Panc1 (cell line): Measurements from ENCODE around the gene CIB2. TPM values are rescaled to one million over a fixed set of nuclear protein-coding genes. Genes with fewer than 3 reads are reported as not detected.

Source experiments
- ATAC-seq: fragments of 200-7000 bp; cut with Tn5 transposase; 2 replicates; pipeline ENCODE4 v1.9.1; 2020; ENCODE audit warnings: mild to moderate bottlenecking, moderate library complexity
- BruUV-seq: library from RNA; stranded (reverse); fragments of 400-500 nt; replicated peaks from 2 replicates; lab custom pipeline; 2021; lab: Mats Ljungman, UMichigan
- CTCF ChIA-PET: fragments of 300-600 bp; sonication (Branson Sonifier 250); formaldehyde crosslinking; loops from one replicate; lab custom pipeline; 2022; ENCODE audit warnings: antibody characterized with exemption; lab: Charles Lee
- POLR2A ChIA-PET: fragments of 300-600 bp; sonication (Branson Sonifier 250); formaldehyde crosslinking; loops from one replicate; lab custom pipeline; 2022; ENCODE audit warnings: antibody characterized with exemption; lab: Charles Lee
- DNase-seq: peaks from one replicate; pipeline ENCODE4 v3.0.0-alpha.2; 2010; ENCODE audit warnings: low read depth, low spot score
- H3K27ac ChIP-seq: 2 replicates; pipeline ENCODE4 v1.5.1; 2011; ENCODE audit warnings: mild to moderate bottlenecking, low read length, inconsistent platforms
- H3K27me3 ChIP-seq: fragments of 200-500 bp; sonication (Bioruptor generic); 2 replicates; pipeline ENCODE4 v1.6.0; 2014; ENCODE audit warnings: low read length, inconsistent platforms; ENCODE audit not compliant: control insufficient read depth, insufficient read depth
- H3K36me3 ChIP-seq: fragments of 200-500 bp; sonication (Bioruptor generic); 2 replicates; pipeline ENCODE4 v1.5.1; 2014; ENCODE audit warnings: inconsistent platforms, mild to moderate bottlenecking, low read length, moderate library complexity; ENCODE audit not compliant: control insufficient read depth, insufficient read depth
- H3K4me1 ChIP-seq: 2 replicates; pipeline ENCODE4 v1.5.1; 2011; ENCODE audit warnings: inconsistent platforms, mild to moderate bottlenecking, low read length, moderate library complexity; ENCODE audit not compliant: control insufficient read depth, insufficient read depth
- H3K4me3 ChIP-seq, 2 experiments: 2 replicates each; pipeline ENCODE4 v1.5.1; 2011 to 2012; ENCODE audit warnings: low read depth in 2 of 2, low read length in 2 of 2, mild to moderate bottlenecking in 2 of 2, inconsistent platforms in 1 of 2, moderate library complexity in 1 of 2
- H3K9me3 ChIP-seq: fragments of 200-500 bp; sonication (Bioruptor generic); 2 replicates; pipeline ENCODE4 v1.5.1; 2014; ENCODE audit warnings: low read depth, mild to moderate bottlenecking, inconsistent platforms, low read length, moderate library complexity; ENCODE audit not compliant: control insufficient read depth, insufficient read depth
- POLR2AphosphoS5 ChIP-seq: IDR thresholded peaks from 2 replicates; pipeline ENCODE4 v1.6.1; 2012; ENCODE audit warnings: mild to moderate bottlenecking, low read depth, low read length, moderate library complexity
- SIN3A ChIP-seq: IDR thresholded peaks from 2 replicates; pipeline ENCODE4 v1.6.1; 2012; ENCODE audit warnings: low read depth, mild to moderate bottlenecking, low read length, moderate library complexity, borderline replicate concordance; ENCODE audit not compliant: insufficient read depth
- TCF7L2 ChIP-seq: IDR thresholded peaks from 2 replicates; pipeline ENCODE4 v1.6.1; 2011; ENCODE audit warnings: mild to moderate bottlenecking, low read depth, low read length, inconsistent platforms
- in situ Hi-C: cut with HindIII; loops from 2 replicates; pipeline ENCODE4 v1.10.0; 2016; ENCODE audit warnings: low sequenced_read_pairs, low pct_unique_long_range_greater_than_20kb
- intact Hi-C: fragments of 100-400 bp; cut with micrococcal nuclease; formaldehyde crosslinking; loops from one replicate; pipeline ENCODE4 v1.10.0; 2022; ENCODE audit not compliant: unreplicated experiment
- total RNA-seq: library from RNA; stranded (reverse); gene quantifications from one replicate; pipeline ENCODE4 v1.2.1, GENCODE V29; 2021; ENCODE audit not compliant: unreplicated experiment
- TF ChIP-seq, protein P1 (sequence below): fragments of 450-650 bp; IDR thresholded peaks from 2 replicates; pipeline ENCODE4 v1.5.1; 2017; ENCODE audit warnings: mild to moderate bottlenecking
- TF ChIP-seq, protein P2 (sequence below), 2 experiments: IDR thresholded peaks; 2 replicates each; pipeline ENCODE4 v1.6.1; 2011 to 2012; ENCODE audit warnings: low read depth in 2 of 2, control low read depth in 1 of 2, low read length in 1 of 2, mild to moderate bottlenecking in 1 of 2, moderate library complexity in 1 of 2; ENCODE audit not compliant: insufficient read depth in 1 of 2

The CIB2 gene
- total RNA-seq, 1 experiment from 2014 or later: 37.3 TPM

GRCh38 chr15:78057803-78058202 is 73.4 kb downstream of the CIB2 start:
- no peak for TF ChIP-seq TCF7L2
- TF ChIP-seq, protein P1, sequence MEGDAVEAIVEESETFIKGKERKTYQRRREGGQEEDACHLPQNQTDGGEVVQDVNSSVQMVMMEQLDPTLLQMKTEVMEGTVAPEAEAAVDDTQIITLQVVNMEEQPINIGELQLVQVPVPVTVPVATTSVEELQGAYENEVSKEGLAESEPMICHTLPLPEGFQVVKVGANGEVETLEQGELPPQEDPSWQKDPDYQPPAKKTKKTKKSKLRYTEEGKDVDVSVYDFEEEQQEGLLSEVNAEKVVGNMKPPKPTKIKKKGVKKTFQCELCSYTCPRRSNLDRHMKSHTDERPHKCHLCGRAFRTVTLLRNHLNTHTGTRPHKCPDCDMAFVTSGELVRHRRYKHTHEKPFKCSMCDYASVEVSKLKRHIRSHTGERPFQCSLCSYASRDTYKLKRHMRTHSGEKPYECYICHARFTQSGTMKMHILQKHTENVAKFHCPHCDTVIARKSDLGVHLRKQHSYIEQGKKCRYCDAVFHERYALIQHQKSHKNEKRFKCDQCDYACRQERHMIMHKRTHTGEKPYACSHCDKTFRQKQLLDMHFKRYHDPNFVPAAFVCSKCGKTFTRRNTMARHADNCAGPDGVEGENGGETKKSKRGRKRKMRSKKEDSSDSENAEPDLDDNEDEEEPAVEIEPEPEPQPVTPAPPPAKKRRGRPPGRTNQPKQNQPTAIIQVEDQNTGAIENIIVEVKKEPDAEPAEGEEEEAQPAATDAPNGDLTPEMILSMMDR: no peak
- TF ChIP-seq, protein P2, sequence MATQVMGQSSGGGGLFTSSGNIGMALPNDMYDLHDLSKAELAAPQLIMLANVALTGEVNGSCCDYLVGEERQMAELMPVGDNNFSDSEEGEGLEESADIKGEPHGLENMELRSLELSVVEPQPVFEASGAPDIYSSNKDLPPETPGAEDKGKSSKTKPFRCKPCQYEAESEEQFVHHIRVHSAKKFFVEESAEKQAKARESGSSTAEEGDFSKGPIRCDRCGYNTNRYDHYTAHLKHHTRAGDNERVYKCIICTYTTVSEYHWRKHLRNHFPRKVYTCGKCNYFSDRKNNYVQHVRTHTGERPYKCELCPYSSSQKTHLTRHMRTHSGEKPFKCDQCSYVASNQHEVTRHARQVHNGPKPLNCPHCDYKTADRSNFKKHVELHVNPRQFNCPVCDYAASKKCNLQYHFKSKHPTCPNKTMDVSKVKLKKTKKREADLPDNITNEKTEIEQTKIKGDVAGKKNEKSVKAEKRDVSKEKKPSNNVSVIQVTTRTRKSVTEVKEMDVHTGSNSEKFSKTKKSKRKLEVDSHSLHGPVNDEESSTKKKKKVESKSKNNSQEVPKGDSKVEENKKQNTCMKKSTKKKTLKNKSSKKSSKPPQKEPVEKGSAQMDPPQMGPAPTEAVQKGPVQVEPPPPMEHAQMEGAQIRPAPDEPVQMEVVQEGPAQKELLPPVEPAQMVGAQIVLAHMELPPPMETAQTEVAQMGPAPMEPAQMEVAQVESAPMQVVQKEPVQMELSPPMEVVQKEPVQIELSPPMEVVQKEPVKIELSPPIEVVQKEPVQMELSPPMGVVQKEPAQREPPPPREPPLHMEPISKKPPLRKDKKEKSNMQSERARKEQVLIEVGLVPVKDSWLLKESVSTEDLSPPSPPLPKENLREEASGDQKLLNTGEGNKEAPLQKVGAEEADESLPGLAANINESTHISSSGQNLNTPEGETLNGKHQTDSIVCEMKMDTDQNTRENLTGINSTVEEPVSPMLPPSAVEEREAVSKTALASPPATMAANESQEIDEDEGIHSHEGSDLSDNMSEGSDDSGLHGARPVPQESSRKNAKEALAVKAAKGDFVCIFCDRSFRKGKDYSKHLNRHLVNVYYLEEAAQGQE (IDR thresholded peaks at IDR 0.05; ENCODE audit: insufficient read depth in 1 of 2, low read depth in 2 of 2, low read length in 1 of 2): no peak
- TF ChIP-seq POLR2AphosphoS5: no peak
- TF ChIP-seq SIN3A: no peak
- intact Hi-C loops: no loop called here
- POLR2A ChIA-PET: no interaction called here
- H3K9me3 ChIP-seq: no peaks in the 10 kb centered on the region
- peak overlapping the region; percentile 46; the same call in 1 of the 2 replicates for H3K27ac ChIP-seq
- BruUV-seq: no TSS peak
- no peak for ATAC-seq
- H3K4me1 ChIP-seq: peaks cover 62% of the 10 kb centered on the region
- no peak for DNase-seq
- in situ Hi-C loops: no loop called here
- no peaks in the 10 kb centered on the region for H3K27me3 ChIP-seq
- CTCF ChIA-PET: no interaction called here
- H3K36me3 ChIP-seq: no peaks in the 10 kb centered on the region
- H3K4me3 ChIP-seq: no peak overlapping the region

DNA sequence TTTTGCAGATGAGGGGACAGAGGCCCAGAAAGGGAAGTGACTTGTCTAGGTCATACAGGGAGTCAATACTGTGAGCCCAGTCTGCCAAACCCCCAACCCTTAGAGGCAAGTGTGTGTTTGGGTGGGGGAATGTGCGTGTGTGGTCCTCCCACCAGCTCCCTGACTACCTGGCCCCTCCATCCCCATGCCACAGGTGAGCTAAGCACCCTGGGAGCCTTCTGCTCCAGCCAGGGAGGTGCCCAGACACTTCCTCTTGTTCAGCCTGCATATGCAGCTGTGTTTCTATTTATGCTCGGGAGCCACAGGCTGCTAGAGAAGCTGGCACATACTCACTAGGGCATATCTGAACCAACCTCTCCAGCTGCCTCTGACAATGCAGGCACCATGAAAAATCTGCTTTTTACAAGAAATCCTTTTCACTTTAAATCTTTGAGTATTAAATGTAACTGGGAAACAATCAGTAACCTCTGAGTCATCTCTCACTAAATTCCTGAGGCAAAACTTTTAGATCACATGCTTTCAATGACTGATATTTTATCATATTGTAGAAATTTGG is 74.5 kb downstream of the CIB2 start:
- Histone ChIP-seq H3K27me3 (no peaks in the 10 kb centered on the region), H3K36me3 (no peaks in the 10 kb centered on the region), H3K4me1 (peaks cover 62% of the 10 kb centered on the region), H3K4me3 (no peak overlapping the region), H3K9me3 (no peaks in the 10 kb centered on the region), H3K27ac (peak overlapping the region; percentile 35; the same call in 1 of the 2 replicates)
- intact Hi-C loops (no loop called here), in situ Hi-C loops (no loop called here)
- DNase-seq: no peak
- TF ChIP-seq, protein P2 (IDR thresholded peaks at IDR 0.05; ENCODE audit: insufficient read depth in 1 of 2, low read depth in 2 of 2, low read length in 1 of 2): no peak
- TF ChIP-seq TCF7L2 (no peak), SIN3A (no peak), POLR2AphosphoS5 (no peak)
- TF ChIP-seq, protein P1: no peak
- ATAC-seq: peak; percentile 55
- BruUV-seq: no TSS peak
- CTCF ChIA-PET: interaction anchor here (1.1 kb wide), 1 partner anchor 16 kb away, joined by 4 read pairs; no protein-coding TSS in a partner anchor
- POLR2A ChIA-PET: no interaction called here
